Subcutaneous adipose tissue (tissue), 4 donors: ENCODE data around the gene TERT. TPM values are rescaled to one million over a fixed set of nuclear protein-coding genes. Genes with fewer than 3 reads are reported as not detected.

ENCODE experiments used
- total RNA-seq, 4 donors: library from RNA; depleted of rRNA; stranded (reverse); fragments of >200 nt; gene quantifications; one replicate each; pipeline ENCODE4 v1.1.0, GENCODE V29; 2016
- TF ChIP-seq, protein P1 (sequence below): fragments of 450-650 bp; IDR thresholded peaks from one replicate; pipeline ENCODE4 v1.5.1; 2016; ENCODE audit warnings: low read depth, mild to moderate bottlenecking, control low read depth, antibody characterized with exemption, moderate library complexity

Gene TERT
- total RNA-seq, 4 donors from 2014 or later = not detected

GRCh38 chr5:1265461-1266455, 29.1 kb downstream of the TERT start:
- TF ChIP-seq, protein P1, sequence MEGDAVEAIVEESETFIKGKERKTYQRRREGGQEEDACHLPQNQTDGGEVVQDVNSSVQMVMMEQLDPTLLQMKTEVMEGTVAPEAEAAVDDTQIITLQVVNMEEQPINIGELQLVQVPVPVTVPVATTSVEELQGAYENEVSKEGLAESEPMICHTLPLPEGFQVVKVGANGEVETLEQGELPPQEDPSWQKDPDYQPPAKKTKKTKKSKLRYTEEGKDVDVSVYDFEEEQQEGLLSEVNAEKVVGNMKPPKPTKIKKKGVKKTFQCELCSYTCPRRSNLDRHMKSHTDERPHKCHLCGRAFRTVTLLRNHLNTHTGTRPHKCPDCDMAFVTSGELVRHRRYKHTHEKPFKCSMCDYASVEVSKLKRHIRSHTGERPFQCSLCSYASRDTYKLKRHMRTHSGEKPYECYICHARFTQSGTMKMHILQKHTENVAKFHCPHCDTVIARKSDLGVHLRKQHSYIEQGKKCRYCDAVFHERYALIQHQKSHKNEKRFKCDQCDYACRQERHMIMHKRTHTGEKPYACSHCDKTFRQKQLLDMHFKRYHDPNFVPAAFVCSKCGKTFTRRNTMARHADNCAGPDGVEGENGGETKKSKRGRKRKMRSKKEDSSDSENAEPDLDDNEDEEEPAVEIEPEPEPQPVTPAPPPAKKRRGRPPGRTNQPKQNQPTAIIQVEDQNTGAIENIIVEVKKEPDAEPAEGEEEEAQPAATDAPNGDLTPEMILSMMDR = no peak

DNA sequence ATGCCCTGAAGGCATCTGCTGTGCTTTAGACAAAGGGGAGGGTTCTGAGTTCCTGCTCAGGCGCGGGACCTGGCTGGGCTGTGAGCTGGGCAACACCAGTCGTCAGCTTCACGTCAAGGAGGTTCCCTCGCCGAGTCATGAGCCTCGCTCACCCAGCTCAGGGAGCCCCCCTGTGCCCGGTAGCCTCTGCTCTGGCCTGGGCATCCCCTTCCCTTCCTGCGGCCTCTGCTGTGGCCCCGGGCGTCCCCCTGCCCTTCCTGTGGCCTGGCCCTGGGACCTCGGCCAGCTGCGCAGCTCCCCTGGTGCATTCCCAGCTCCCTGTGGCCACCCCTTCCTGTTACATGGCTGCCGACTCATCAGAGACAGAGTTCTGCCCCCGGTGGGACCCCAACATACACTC, 29.8 kb downstream of the TERT start:
- TF ChIP-seq, protein P1 = no peak

- TF ChIP-seq, protein P1 = no peak
Measured at GRCh38 chr5:1264211-1264610, 30.7 kb downstream of the TERT start.

- TF ChIP-seq, protein P1 = no peak
Measured at GRCh38 chr5:1262381-1262780, 32.5 kb downstream of the TERT start.

- TF ChIP-seq, protein P1 = no peak
Measured at GRCh38 chr5:1261643-1262042, 33.2 kb downstream of the TERT start.

GRCh38 chr5:1259806-1260480, 34.9 kb downstream of the TERT start:
- TF ChIP-seq, protein P1 = no peak

DNA sequence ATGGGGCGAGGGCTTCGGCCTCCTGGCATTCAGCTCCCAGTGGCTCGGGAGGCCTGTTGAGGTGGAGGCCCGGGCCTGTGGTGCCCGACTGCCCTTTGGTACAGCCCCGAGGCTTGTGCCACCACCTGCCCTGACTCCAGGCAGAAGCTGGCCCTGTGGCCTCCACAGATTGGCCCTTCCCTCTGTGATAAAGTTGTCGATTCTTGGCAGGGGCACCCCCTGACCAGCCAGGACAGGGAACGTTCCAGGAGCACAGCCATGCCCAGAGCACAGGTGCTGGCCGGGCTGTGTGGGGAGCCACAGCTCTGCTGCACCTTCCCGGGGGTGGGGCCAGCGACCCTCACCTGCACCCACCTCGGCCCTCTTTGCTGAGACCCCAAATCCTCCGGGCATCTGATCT, 37.0 kb downstream of the TERT start:
- TF ChIP-seq, protein P1 = no peak
